GM21390 (cell line): ENCODE data around the gene ZMIZ1.

Experiments
- ATAC-seq: cut with Tn5 transposase; IDR thresholded peaks from one replicate; pipeline ENCODE4 v1.9.1; 2021; ENCODE audit not compliant: unreplicated experiment

Gene ZMIZ1

GRCh38 chr10:79079490-79080355 lies 11.0 kb downstream of the ZMIZ1 start:
- no peak for ATAC-seq

GRCh38 chr10:79081353-79082034 lies 12.7 kb downstream of the ZMIZ1 start:
- ATAC-seq, result no peak

- no peak for ATAC-seq
Observed at GRCh38 chr10:79082035-79082373, 13.2 kb downstream of the ZMIZ1 start.

GRCh38 chr10:79082631-79083596 lies 14.1 kb downstream of the ZMIZ1 start:
- ATAC-seq, result no peak

GRCh38 chr10:79084012-79084971 lies 15.5 kb downstream of the ZMIZ1 start:
- ATAC-seq, result no peak

- no peak for ATAC-seq
Observed at GRCh38 chr10:79084972-79085597, 16.3 kb downstream of the ZMIZ1 start.

- ATAC-seq, result no peak
Observed at GRCh38 chr10:79086822-79087221, 18.1 kb downstream of the ZMIZ1 start.

GRCh38 chr10:79087721-79088120 lies 19.0 kb downstream of the ZMIZ1 start:
- no peak for ATAC-seq

- ATAC-seq, result no peak
Observed at GRCh38 chr10:79088176-79088575, 19.4 kb downstream of the ZMIZ1 start.

GRCh38 chr10:79088613-79089355 lies 20.0 kb downstream of the ZMIZ1 start:
- ATAC-seq, result no peak

GRCh38 chr10:79089632-79090031 lies 20.9 kb downstream of the ZMIZ1 start:
- no peak for ATAC-seq

- no peak for ATAC-seq
Observed at GRCh38 chr10:79090134-79090803, 21.5 kb downstream of the ZMIZ1 start.

- no peak for ATAC-seq
Observed at GRCh38 chr10:79092292-79092896, 23.6 kb downstream of the ZMIZ1 start.

GRCh38 chr10:79093658-79094411 lies 25.1 kb downstream of the ZMIZ1 start:
- ATAC-seq, result no peak

GRCh38 chr10:79094412-79095175 lies 25.8 kb downstream of the ZMIZ1 start:
- ATAC-seq, result no peak

GRCh38 chr10:79095316-79095715 lies 26.6 kb downstream of the ZMIZ1 start:
- no peak for ATAC-seq

- no peak for ATAC-seq
Observed at GRCh38 chr10:79096514-79096913, 27.7 kb downstream of the ZMIZ1 start.
